Measurements from ENCODE around the gene RNMT.

DNA sequence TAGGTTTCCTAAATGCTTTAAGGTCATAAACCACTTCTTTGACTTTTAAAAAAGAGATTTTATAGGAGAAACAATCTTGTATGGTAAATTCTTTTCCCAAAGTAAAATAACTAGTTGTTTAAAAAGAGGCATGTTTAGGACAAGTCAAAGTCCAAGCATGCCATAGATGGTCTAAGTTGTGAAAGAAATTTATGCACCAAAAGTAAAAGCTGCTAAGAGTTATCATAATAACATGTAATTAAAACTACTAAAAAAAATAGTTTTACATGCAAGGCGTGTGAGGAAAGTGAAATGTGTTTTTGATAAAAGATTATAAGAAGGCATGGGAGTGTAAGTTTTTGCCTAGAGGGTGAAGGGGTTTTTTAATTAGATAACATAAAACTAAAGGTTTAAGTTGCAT is 22.6 kb upstream of the RNMT start:
- TF ChIP-seq, protein P1, sequence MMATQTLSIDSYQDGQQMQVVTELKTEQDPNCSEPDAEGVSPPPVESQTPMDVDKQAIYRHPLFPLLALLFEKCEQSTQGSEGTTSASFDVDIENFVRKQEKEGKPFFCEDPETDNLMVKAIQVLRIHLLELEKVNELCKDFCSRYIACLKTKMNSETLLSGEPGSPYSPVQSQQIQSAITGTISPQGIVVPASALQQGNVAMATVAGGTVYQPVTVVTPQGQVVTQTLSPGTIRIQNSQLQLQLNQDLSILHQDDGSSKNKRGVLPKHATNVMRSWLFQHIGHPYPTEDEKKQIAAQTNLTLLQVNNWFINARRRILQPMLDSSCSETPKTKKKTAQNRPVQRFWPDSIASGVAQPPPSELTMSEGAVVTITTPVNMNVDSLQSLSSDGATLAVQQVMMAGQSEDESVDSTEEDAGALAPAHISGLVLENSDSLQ (IDR thresholded peaks at IDR 0.05), result no peak
- no peak for TF ChIP-seq HDGF (IDR thresholded peaks at IDR 0.05; ENCODE audit: borderline replicate concordance)
- no peak for TF ChIP-seq SP1 (IDR thresholded peaks at IDR 0.05)
- TF ChIP-seq FOXA1 (IDR thresholded peaks at IDR 0.05), result no peak
- TF ChIP-seq FOXM1 (IDR thresholded peaks at IDR 0.05; ENCODE audit: borderline replicate concordance), result no peak
- TF ChIP-seq ZNF384 (IDR thresholded peaks at IDR 0.05), result no peak
- no peak for TF ChIP-seq FOXK2 (IDR thresholded peaks at IDR 0.05)
- TF ChIP-seq BHLHE40 (IDR thresholded peaks at IDR 0.05; ENCODE audit: borderline replicate concordance), result no peak
